Right kidney (tissue), 1 donor: Measurements from ENCODE around the gene SRGAP2C.
"Not testable (repeated sequence)": the region's sequence is repeated elsewhere in the genome, so short reads cannot be mapped to it uniquely, and the experiment has no call there.

Source experiments
- DNase-seq: peaks from one replicate; pipeline ENCODE4 v3.0.0-alpha.2; 2016

SRGAP2C gene

DNA sequence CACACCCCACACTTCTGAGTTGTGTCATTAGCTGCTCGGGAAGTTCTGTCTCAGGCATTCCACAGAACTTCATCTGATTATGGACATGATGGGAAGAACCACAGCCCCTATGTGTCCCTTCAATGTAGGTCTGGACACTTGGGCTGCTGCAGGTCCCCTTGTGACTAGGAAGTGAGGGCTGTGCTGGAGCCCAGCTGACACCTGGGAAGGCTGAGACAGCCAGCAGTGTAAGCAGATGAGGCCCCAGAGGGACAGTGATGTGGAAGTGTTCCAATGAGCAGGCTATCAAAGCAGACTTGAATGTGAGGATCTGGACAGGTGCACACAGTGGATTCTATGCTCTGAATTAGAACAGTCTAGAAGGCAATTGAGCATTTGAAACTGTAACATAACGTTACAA is 239.2 kb downstream of the SRGAP2C start:
- DNase-seq: not testable (repeated sequence)

DNA sequence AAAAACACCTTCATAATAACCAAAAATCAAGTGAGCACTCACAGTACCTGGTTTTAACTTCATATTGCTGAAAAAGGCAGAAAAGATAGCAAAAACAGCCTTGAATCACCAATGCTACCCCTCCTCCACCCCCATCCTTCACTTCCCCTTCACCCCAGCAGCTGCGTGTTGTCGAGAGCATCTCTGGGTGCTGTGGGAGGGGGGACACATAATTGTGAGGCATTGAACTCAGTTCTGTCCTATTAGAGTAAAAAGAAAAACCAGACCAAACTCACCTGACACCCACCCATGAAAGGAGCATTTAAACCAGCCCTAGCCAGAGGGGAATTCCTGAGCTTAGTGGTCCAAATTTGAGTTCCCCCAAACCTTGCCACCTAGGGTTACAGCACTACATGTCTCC is 248.7 kb downstream of the SRGAP2C start:
- DNase-seq: not testable (repeated sequence)

DNA sequence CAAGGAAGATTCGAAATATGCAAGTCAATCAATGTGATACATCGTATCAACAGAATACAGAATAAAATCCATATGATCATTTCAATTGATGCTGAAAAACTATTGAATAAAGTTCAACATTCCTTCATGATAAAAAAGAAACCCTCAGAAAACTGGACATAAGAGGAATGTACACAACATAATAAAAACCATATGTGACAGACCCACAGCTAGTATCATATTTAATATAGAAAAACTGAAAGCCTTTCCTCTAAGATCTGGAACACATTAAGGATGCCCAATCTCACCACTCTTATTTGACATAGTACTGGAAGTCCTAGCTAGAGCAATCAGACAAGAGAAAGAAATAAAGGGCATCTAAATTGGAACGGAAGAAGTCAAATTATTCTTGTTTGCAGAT is 254.1 kb downstream of the SRGAP2C start:
- not testable (repeated sequence) for DNase-seq

DNA sequence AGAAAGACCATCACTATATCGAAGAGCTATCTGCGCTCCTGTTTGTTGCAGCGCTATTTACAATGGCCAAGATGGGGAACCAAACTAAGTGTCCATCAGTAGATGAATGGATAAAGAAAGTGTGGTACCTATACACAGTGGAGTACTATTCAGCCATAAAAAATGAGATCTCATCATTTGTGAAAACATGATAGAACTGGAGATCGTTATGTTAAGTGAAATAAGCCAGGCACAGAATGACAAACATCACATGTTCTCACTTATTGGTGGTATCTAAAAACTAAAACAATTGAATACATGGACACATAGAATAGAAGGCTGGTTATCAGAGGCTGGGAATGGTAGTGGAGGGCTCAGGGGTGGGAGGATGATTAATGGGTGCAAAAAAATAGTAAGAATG is 256.2 kb downstream of the SRGAP2C start:
- DNase-seq: no peak
